H9 (cell line): ENCODE measurements around the gene TP53. TPM values are rescaled to one million over a fixed set of nuclear protein-coding genes. Genes with fewer than 3 reads are reported as not detected.

Experiments
- DNase-seq: peaks from one replicate; pipeline ENCODE4 v3.0.0-alpha.2; 2017
- H2AFZ ChIP-seq: one replicate; pipeline ENCODE4 v1.6.1; 2013; ENCODE audit warnings: mild to moderate bottlenecking, low read length, control low read depth, moderate library complexity
- H2AK5ac ChIP-seq: 2 replicates; pipeline ENCODE4 v1.6.1; 2013; ENCODE audit warnings: low read length, control low read depth, mixed read lengths; ENCODE audit not compliant: insufficient read length
- H2BK120ac ChIP-seq: one replicate; pipeline ENCODE4 v1.6.1; 2013; ENCODE audit warnings: low read depth, mild to moderate bottlenecking, low read length, control low read depth, inconsistent platforms; ENCODE audit not compliant: poor library complexity, severe bottlenecking
- H2BK12ac ChIP-seq: 2 replicates; pipeline ENCODE4 v1.6.1; 2013; ENCODE audit warnings: low read length, control low read depth, mixed read lengths, low read depth; ENCODE audit not compliant: insufficient read length
- H2BK15ac ChIP-seq: 2 replicates; pipeline ENCODE4 v1.6.1; 2013; ENCODE audit warnings: low read depth, low read length, control low read depth
- H2BK20ac ChIP-seq: one replicate; pipeline ENCODE4 v1.6.1; 2013; ENCODE audit warnings: low read depth, mild to moderate bottlenecking, low read length, control low read depth, inconsistent platforms; ENCODE audit not compliant: poor library complexity, severe bottlenecking
- H2BK5ac ChIP-seq: 2 replicates; pipeline ENCODE4 v1.6.1; 2013; ENCODE audit warnings: low read length, control low read depth, mixed read lengths; ENCODE audit not compliant: insufficient read length
- H3K14ac ChIP-seq: 2 replicates; pipeline ENCODE4 v1.6.1; 2013; ENCODE audit warnings: low read length, control low read depth; ENCODE audit not compliant: insufficient read depth
- H3K18ac ChIP-seq: 2 replicates; pipeline ENCODE4 v1.6.1; 2013; ENCODE audit warnings: low read depth, mild to moderate bottlenecking, mixed read lengths, low read length, control low read depth; ENCODE audit not compliant: insufficient read length
- H3K23ac ChIP-seq: 2 replicates; pipeline ENCODE4 v1.6.1; 2013; ENCODE audit warnings: low read length, control low read depth, mixed read lengths, low read depth; ENCODE audit not compliant: insufficient read length
- H3K23me2 ChIP-seq: 2 replicates; pipeline ENCODE4 v1.6.1; 2013; ENCODE audit warnings: low read depth, mild to moderate bottlenecking, mixed read lengths, low read length, control low read depth; ENCODE audit not compliant: insufficient read length, poor library complexity, severe bottlenecking
- H3K27ac ChIP-seq: 2 replicates; pipeline ENCODE4 v1.5.1; 2013; ENCODE audit warnings: low read length, control low read depth, mixed read lengths, low read depth; ENCODE audit not compliant: insufficient read length
- H3K27me3 ChIP-seq: 2 replicates; pipeline ENCODE4 v1.6.1; 2013; ENCODE audit warnings: low read length, control low read depth, inconsistent platforms; ENCODE audit not compliant: insufficient read depth
- H3K4ac ChIP-seq: 2 replicates; pipeline ENCODE4 v1.6.1; 2013; ENCODE audit warnings: low read depth, mild to moderate bottlenecking, control low read depth, inconsistent platforms, low read length, moderate library complexity
- H3K4me1 ChIP-seq: 2 replicates; pipeline ENCODE4 v1.6.1; 2013; ENCODE audit warnings: low read length, control low read depth, inconsistent platforms; ENCODE audit not compliant: insufficient read depth
- H3K4me2 ChIP-seq: 2 replicates; pipeline ENCODE4 v1.6.1; 2013; ENCODE audit warnings: low read length, control low read depth, mixed read lengths; ENCODE audit not compliant: insufficient read length, insufficient read depth
- H3K56ac ChIP-seq: 2 replicates; pipeline ENCODE4 v1.6.1; 2013; ENCODE audit warnings: low read depth, mild to moderate bottlenecking, mixed read lengths, low read length, control low read depth; ENCODE audit not compliant: insufficient read length
- H3K79me1 ChIP-seq: 2 replicates; pipeline ENCODE4 v1.6.1; 2013; ENCODE audit warnings: low read depth, mild to moderate bottlenecking, moderate library complexity, low read length, control low read depth, inconsistent platforms; ENCODE audit not compliant: insufficient read depth, poor library complexity, severe bottlenecking
- H3K79me2 ChIP-seq: 2 replicates; pipeline ENCODE4 v1.6.1; 2013; ENCODE audit warnings: low read length, control low read depth, inconsistent platforms; ENCODE audit not compliant: insufficient read depth
- H3K9ac ChIP-seq: 2 replicates; pipeline ENCODE4 v1.6.1; 2013; ENCODE audit warnings: low read length, control low read depth, mixed read lengths; ENCODE audit not compliant: insufficient read length; ENCODE audit errors: extremely low read depth
- H3K9me3 ChIP-seq: one replicate; pipeline ENCODE4 v1.6.1; 2013; ENCODE audit warnings: low read depth, low read length, inconsistent platforms; ENCODE audit not compliant: control insufficient read depth
- H3T11ph ChIP-seq: one replicate; pipeline ENCODE4 v1.6.1; 2013; ENCODE audit warnings: mild to moderate bottlenecking, low read length, control low read depth, inconsistent platforms
- H4K20me1 ChIP-seq: one replicate; pipeline ENCODE4 v1.6.1; 2013; ENCODE audit not compliant: control insufficient read depth, insufficient read length, insufficient read depth
- H4K5ac ChIP-seq: 2 replicates; pipeline ENCODE4 v1.6.1; 2013; ENCODE audit warnings: low read depth, mild to moderate bottlenecking, mixed read lengths, low read length, control low read depth; ENCODE audit not compliant: insufficient read length
- H4K8ac ChIP-seq: replicated peaks from 2 replicates; pipeline ENCODE4 v1.6.1; 2013; ENCODE audit warnings: low read length, control low read depth, mixed read lengths, low read depth; ENCODE audit not compliant: insufficient read length
- H4K91ac ChIP-seq: 2 replicates; pipeline ENCODE4 v1.6.1; 2013; ENCODE audit warnings: low read depth, mild to moderate bottlenecking, moderate library complexity, mixed read lengths, low read length, control low read depth; ENCODE audit not compliant: insufficient read length
- H3K27ac Mint-ChIP-seq, 3 experiments: 2 replicates in 2 of 3; 3 replicates in 1 of 3; pipeline ENCODE4 v1.8.0; 2020 to 2021; ENCODE audit warnings: mixed read lengths in 3 of 3, mild to moderate bottlenecking in 1 of 3, moderate library complexity in 1 of 3
- H3K27me3 Mint-ChIP-seq: 2 replicates; pipeline ENCODE4 v1.8.0; 2021; ENCODE audit warnings: low read depth, mild to moderate bottlenecking, moderate library complexity, mixed read lengths
- H3K36me3 Mint-ChIP-seq, 3 experiments: 2 replicates in 2 of 3; 3 replicates in 1 of 3; pipeline ENCODE4 v1.8.0; 2020 to 2021; ENCODE audit warnings: low read depth in 3 of 3, mixed read lengths in 3 of 3; ENCODE audit not compliant: insufficient read depth in 1 of 3
- H3K4me1 Mint-ChIP-seq, 2 experiments: 2 replicates each; pipeline ENCODE4 v1.8.0; 2020; ENCODE audit warnings: mixed read lengths in 2 of 2
- H3K4me3 Mint-ChIP-seq, 2 experiments: 2 replicates in 1 of 2; 3 replicates in 1 of 2; pipeline ENCODE4 v1.8.0; 2020 to 2021; ENCODE audit warnings: mild to moderate bottlenecking in 2 of 2, mixed read lengths in 2 of 2, moderate library complexity in 1 of 2
- H3K9me3 Mint-ChIP-seq, 2 experiments: 2 replicates in 1 of 2; 3 replicates in 1 of 2; pipeline ENCODE4 v1.8.0; 2020; ENCODE audit warnings: mild to moderate bottlenecking in 2 of 2, mixed read lengths in 2 of 2, moderate library complexity in 1 of 2
- CTCF ChIP-seq: fragments of 200-600 bp; sonication (generic); conservative IDR thresholded peaks from 3 replicates; pipeline ENCODE4 v1.8.0; 2021; ENCODE audit warnings: antibody characterized with exemption, mild to moderate bottlenecking
- WGBS: extraction: QIAGEN DNeasy Blood & Tissue Kit; methylation state at CpG from one replicate; pipeline ENCODE4 v1.1.7; 2013; ENCODE audit warnings: missing lambda C conversion rate, low lambda C conversion rate, mixed read lengths; ENCODE audit not compliant: insufficient read length; ENCODE audit errors: extremely low coverage; 5-methylcytosine and 5-hydroxymethylcytosine counted together
- total RNA-seq: library from RNA; stranded (reverse); gene quantifications from 2 replicates; pipeline ENCODE4 v1.2.1, GENCODE V29; 2021

TP53 gene
- total RNA-seq, 1 experiment from 2014 or later: 163 TPM

GRCh38 chr17:7673239-7673638 is 14.1 kb downstream of the TP53 start:
- Mint-ChIP-seq H3K27ac (peak overlapping the region in 1 of 3 experiments; percentile 80; a peak in 2 of 7 replicates), H3K9me3 (peaks cover 10% of the 10 kb centered on the region in 2 experiments), H3K4me1 (peaks cover 16 to 33% of the 10 kb centered on the region in 2 experiments), H3K4me3 (no peak overlapping the region), H3K27me3 (no peaks in the 10 kb centered on the region), H3K36me3 (peaks cover 57 to 73% (median 72%) of the 10 kb centered on the region in 3 experiments)
- Histone ChIP-seq H3K4me1 (peaks cover 7% of the 10 kb centered on the region; the same call in 1 of the 2 replicates), H3K4ac (no peak overlapping the region), H2AFZ (no peak overlapping the region), H4K91ac (no peak overlapping the region), H3K79me2 (no peaks in the 10 kb centered on the region), H4K5ac (no peak overlapping the region), H4K20me1 (no peaks in the 10 kb centered on the region), H3K27ac (no peak overlapping the region), H3K9me3 (peaks cover 10% of the 10 kb centered on the region), H2BK15ac (no peak overlapping the region), H3K18ac (no peak overlapping the region), H2AK5ac (no peak overlapping the region), H3K23ac (no peak overlapping the region), H3K9ac (no peak overlapping the region), H2BK120ac (no peak overlapping the region), H2BK5ac (no peak overlapping the region), H3K14ac (no peak overlapping the region), H4K8ac (no peak overlapping the region), H3K23me2 (no peaks in the 10 kb centered on the region), H3K4me2 (no peak overlapping the region), H3T11ph (no peak overlapping the region), H2BK20ac (no peak overlapping the region), H3K27me3 (no peaks in the 10 kb centered on the region), H3K79me1 (no peaks in the 10 kb centered on the region), H3K56ac (no peak overlapping the region), H2BK12ac (no peak overlapping the region)
- peak; percentile 66 for DNase-seq
- peak; percentile 81 for TF ChIP-seq CTCF
- no CpG with 5 or more reads among the region's 2 CpGs for WGBS
